NCI-H2081 (cell line): ENCODE measurements around the gene UBE2K.
"Not testable (repeated sequence)": the region's sequence is repeated elsewhere in the genome, so short reads cannot be mapped to it uniquely, and the experiment has no call there.

Experiments used
- DNase-seq, 2 experiments: peaks; one replicate each; lab custom pipeline; 2025; lab: John Stamatoyannopoulos, UW

The UBE2K gene

DNA sequence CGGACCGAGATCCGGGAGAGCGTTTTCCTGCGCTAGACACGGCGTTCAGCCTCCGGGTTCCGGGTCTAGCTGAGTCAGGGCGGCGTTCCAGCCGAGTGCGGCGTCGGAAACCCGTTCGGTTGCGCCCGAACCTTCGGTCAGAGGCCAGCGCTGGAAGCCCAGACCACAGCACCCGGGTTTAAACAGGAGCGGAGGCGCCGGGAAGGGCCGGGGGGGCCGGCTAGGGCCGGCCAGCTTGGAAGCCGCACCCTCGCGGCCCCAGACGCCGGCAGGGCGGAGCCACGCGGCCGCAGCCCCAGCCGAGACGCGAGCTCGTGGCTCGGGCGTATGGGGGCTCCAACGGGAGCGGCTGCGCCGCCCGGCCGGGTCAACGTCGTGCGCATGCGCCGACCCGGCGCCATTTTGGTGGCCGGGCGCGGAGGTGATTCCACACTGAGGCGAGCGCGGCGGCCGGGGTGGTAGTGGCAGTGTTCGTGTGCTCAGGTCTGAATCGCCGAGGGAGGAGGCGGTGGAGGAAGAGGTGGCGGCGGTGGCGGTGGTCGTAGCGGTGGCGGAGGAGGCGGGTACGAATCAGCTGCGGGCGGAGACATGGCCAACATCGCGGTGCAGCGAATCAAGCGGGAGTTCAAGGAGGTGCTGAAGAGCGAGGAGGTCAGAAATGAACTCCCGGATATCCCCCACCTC, at the start of gene UBE2K:
Gene UBE2K, plus strand, starts transcription at position 397 of the 684 bp plus-strand sequence. Its CDS starts 192 bp downstream, at position 589.
- peak; percentile 89 to 94 for DNase-seq

GRCh38 chr4:39648213-39648612, 49.7 kb upstream of the UBE2K start:
- DNase-seq: no peak

DNA sequence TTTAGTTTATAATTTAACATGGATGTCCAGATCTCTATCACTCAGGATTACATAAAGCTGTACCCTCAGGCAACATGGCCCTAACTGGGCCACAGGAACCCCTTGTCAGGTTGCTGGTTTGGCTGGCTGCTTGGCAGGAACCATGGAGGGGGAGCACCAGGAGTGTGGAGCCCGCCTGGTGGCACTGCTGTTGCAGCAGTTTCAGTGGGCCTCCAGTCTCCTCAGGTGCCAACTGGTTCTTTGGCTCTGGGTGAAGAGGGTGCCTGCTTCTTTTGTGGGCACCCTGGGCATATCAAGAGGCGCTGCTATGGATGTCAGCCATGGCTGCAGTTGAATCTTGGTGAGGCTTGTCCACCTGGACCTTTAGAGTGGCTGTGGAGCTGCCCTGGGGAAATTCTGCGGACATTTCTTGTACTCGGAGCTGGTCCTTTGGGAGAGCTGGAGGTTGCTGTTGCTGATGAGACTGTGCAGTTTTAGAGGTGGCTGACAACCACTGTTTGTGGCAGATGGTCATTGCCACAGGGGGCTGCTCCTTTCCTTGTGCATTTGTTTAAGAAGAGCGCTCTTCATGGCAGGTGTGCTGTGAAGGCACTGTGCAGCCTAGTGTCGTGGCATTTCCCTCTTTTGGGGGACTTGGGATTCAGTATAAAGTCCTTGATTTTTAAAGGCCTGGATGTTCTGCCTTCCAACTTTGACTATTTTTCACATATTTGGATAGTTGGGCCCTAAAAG, 48.9 kb upstream of the UBE2K start:
- DNase-seq: no peak

GRCh38 chr4:39649639-39650265, 48.2 kb upstream of the UBE2K start:
- DNase-seq: no peak

GRCh38 chr4:39651586-39651985, 46.4 kb upstream of the UBE2K start:
- not testable (repeated sequence) for DNase-seq

DNA sequence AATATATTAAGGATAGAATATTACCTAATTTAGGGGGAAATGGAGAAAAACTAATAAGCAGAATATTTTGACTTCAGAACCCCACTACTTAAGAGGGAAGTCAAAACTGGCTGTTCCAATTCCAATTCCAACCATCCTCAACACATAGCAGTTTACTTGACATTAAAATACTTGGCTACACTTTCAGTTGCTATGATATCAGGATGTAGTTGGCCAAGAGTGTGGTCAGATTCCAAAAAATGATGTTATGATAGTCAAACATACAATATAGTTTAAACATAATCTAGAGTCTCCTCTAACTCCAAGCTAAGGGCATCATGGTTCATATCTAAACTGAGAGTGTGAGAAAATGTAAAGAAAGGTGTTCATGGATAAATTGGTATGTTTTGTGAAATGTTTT, 42.7 kb upstream of the UBE2K start:
- DNase-seq: no peak

DNA sequence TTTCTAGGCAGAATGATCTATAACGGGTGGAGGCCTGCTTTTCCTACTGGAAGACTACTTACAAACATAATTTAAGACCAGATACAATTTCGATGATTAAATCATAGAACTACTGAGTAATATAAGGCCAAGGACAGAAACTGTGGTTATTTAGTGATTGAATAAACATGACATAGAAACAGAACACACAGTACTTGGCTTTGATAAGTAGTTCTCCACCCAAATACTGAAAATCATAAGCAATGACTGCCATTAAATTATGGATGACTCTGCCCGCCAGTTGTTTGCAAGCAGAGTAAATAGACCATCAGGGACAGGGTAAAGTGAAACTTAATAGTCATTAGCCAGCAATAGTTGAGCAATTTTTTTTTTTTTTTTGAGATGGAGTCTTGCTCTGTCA, 42.1 kb upstream of the UBE2K start:
- DNase-seq: no peak

GRCh38 chr4:39656638-39657037, 41.3 kb upstream of the UBE2K start:
- not testable (repeated sequence) for DNase-seq

DNA sequence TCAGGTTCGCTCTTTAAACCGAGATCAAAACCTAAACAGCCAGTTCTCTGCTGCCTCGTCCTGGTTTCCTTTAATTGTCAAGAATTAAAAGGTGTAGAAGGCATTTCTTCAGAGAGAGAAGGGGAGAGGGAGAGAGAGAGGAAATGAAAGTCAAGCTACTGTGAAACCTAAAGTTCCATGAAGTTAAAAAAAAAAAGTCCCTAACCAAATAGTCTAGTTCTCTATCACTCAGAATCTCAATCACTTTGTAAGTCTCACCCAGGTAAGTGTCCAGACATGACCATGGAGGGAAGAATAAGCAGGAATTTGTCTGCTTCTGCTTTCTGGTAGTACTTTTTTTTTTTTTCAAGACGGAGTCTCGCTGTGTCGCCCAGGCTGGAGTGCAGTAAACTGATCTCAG, 40.5 kb upstream of the UBE2K start:
- DNase-seq: no peak

GRCh38 chr4:39658756-39659155, 39.2 kb upstream of the UBE2K start:
- DNase-seq: no peak

DNA sequence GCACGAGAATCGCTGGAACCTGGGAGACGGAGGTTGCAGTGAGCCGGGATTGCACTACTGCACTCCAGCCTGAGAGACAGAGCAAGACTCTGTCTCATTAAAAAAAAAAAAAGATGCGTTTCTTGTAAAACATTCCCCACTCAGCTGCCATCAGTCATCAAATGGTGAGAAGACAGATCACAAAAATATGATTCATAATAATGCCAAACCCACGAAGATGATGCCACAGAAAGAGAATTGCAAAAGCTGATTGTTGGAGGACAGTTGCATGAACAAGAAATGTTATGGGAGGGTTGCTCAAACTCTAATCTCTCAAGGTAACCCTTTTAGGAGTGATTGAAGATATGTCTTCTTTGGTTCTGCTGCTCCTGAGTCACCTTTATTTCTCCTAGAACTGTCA, 37.9 kb upstream of the UBE2K start:
- no peak for DNase-seq

DNA sequence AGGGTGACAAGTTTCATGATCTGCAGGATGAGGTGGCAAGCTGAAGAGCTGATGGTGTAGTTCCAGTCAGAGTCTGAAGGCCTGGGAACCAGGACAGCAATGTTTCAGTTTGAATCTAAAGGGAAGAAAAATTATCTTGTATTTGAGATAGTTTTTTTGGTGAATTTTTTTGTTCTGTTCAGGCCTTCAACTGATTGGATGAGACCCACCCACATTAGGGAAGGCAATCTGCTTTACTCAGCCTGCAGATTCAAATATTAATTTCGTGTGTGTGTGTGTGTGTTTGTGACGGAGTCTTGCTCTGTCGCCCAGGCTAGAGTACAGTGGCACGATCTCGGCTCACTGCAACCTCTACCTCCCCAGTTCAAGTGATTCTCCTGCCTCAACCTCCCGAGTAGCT, 37.2 kb upstream of the UBE2K start:
- no peak for DNase-seq

- no peak for DNase-seq
These were observed 35.3 kb upstream of the UBE2K start for GRCh38 chr4:39662683-39663082.

GRCh38 chr4:39664828-39665731, 32.9 kb upstream of the UBE2K start:
- no peak for DNase-seq

DNA sequence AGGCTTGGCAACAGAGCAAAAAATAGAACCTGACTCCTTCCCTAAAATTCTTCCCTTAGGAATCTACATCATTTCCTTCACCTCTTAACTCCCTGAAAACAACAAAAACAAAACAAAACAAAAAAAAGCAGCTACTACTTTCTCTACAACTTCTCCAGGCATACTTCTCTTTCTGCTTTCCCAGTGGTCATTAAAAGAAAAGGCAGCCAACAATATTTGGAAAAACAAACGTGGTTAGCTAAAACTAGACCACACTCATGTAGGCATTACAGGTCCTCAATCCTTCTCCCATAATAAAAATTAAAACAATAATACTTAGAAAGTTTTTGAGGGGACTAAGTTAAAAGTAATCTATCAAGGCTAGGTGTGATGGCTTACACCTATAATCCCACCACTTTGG, 30.2 kb upstream of the UBE2K start:
- DNase-seq: no peak

GRCh38 chr4:39668887-39669286, 29.0 kb upstream of the UBE2K start:
- no peak for DNase-seq

GRCh38 chr4:39670296-39670695, 27.6 kb upstream of the UBE2K start:
- DNase-seq: not testable (repeated sequence)

- DNase-seq: not testable (repeated sequence)
These were observed 22.3 kb upstream of the UBE2K start for GRCh38 chr4:39675681-39676080.

DNA sequence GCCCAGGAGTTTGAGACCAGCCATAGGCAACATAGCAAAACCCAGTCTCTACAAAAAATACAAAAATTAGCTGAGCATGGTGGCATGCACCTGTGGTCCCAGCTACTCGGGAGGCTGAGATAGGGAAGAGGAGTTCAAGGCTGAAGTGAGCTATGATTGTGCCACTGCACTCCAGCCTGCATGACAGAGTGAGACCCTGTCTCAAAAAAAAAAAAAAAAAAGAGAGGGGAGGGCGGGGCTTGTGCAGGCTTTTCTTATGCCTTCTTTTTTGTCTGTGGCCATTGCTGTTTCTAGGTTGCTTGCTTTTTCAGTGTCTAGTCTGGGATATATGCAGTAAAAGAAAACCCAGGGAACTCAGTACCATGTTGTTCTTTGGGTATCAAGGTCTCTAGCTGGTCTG, 16.9 kb upstream of the UBE2K start:
- not testable (repeated sequence) for DNase-seq

GRCh38 chr4:39682138-39682537, 15.8 kb upstream of the UBE2K start:
- DNase-seq: no peak

GRCh38 chr4:39685990-39686389, 11.9 kb upstream of the UBE2K start:
- no peak for DNase-seq

GRCh38 chr4:39687014-39687413, 10.9 kb upstream of the UBE2K start:
- no peak for DNase-seq
